ENCODE results near the gene IFI27.
"Not testable (repeated sequence)": the region's sequence is repeated elsewhere in the genome, so short reads cannot be mapped to it uniquely, and the experiment has no call there.

The IFI27 gene

DNA sequence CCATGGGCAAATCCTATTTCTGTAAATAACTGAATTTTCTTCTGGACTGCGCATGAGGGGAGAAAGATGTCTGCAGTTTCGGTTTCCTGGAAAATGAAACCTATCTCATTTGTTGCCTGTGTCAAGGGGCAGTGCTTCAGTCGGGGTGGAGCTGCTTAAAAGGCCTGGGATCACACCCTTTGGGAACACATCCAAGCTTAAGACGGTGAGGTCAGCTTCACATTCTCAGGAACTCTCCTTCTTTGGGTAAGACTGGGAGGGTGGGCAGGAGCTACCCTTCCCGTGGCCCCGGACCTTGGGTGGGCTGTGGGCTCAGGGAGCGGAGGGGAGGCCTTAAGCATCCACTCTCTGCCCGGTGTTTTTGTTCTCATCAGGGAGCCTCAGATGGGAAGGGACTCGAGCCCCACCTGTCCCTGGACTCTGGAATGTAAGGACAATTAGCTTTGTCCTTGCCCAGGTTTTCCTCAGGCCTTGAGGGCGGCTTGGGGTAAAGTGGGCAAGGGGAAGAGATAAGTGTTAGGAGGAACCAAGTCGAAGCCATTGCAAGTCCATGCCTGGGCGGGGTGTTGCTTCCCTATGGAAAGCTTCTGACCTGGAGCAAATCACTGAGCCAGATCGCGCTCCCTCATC is at the start of gene IFI27:
Gene IFI27, plus strand, starts transcription at position 185 of the 630 bp plus-strand sequence.
- no peak for DNase-seq (ENCODE audit: low read depth in 3 of 3, low spot score in 1 of 3)

DNA sequence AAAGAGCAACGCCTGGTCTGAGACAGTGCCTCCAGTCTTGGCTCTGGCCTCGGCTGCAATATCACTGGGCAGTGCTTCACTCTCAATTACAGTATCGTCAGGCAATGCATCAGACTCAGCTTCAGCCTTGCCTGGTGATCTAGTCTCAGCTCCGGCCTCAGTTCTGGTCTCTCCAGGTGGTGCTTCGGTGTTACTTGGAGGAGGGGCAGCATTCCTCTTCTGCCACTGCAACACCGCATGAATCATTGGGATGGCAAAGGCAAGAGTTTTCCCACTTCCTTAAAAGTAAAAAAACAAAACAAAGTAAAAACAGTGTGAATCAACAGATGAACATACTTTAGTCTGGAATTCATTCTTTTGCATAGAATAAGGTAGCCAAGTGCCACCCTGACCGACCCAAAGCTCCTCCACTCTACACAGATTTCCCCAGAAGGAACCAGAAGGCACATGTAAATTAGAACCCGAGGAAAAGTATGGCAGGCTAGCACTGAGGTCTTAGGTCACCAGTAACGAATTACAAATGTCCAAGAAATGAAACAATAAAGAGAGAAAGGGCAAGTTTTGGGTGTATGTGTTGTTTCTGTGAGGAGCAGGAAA is 48.1 kb upstream of the IFI27 start:
- no peak for DNase-seq (ENCODE audit: low read depth in 3 of 3, low spot score in 1 of 3)

DNA sequence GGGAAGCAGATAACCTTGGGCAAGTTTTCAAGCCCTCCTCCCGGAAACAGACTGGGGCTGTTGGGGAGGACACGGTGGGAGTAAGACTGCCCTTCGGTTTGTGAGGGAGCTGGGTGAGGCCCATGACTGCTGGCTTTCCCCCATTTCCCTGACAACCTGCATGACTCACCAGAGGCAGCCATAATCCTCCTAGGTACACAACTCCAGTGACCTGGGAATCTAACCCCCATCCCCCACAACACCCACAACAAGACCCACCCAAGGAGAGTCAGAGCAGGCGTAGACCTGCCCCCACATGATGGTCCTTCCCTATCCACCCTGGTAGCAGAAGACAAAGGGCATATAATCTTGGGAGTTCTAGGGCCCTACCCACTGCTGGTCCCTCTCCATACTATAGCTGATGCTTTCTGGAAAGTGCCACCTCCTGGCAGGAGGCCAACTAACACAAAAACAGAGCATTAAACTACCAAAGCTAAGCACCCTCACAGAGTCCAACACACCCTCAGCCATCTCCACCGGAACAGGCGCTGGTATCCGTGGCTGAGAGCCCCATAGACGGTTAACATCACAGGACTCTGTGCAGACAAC is 44.4 kb upstream of the IFI27 start:
- no peak for DNase-seq (ENCODE audit: low read depth in 3 of 3, low spot score in 1 of 3)

DNA sequence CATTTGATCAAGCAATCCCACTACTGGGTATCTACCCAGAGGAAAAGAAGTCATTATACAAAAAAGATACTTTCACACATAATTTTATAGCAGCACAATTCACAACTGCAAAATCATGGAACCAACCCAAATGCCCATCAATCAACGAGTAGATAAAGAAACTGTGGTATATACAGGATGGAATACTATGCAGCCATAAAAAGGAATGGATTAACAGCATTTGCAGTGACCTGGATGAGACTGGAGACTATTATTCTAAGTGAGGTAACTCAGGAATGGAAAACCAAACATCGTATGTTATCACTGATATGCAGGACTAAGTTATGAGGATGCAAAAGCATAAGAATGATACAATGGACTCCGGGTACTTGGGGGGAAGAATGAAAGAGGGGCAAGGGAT is 38.5 kb upstream of the IFI27 start:
- DNase-seq (ENCODE audit: low read depth in 3 of 3, low spot score in 1 of 3): not testable (repeated sequence)

DNA sequence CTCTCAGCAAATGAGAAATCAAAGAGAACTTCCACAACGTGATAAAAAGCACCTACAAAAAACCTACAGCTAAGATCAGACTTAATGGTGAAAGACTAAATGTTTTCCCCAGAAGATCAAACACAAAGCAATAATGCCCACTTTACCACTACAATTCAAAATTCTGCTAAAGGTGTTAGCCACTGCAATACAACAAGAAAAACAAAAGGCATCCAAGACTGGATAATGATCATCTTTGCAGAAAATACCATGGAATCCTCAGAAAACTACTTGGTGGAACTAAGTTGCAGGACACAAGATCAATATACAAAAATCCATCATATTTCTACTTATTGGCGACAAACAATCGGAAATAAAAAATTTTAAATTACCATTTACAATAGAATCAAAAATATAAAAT is 36.0 kb upstream of the IFI27 start:
- no peak for DNase-seq (ENCODE audit: low read depth in 3 of 3, low spot score in 1 of 3)

DNA sequence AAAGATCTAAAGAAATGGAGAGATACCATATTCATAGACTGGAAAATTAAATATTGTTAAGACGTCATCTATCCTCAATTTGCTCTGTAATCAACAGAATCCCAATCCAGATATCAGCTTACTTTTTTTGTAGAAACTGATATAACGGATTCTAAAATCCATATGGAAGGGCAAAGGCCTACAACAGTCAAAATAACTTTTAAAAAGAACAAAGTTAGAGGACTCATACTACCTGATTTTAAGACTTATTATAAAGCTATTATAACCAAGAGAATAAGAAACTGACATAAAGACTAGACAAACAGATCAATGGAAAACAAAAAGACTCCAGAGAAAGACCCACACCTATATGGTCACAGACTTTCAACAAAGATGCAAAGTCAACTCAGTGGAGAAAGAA is 35.5 kb upstream of the IFI27 start:
- DNase-seq (ENCODE audit: low read depth in 3 of 3, low spot score in 1 of 3): no peak

DNA sequence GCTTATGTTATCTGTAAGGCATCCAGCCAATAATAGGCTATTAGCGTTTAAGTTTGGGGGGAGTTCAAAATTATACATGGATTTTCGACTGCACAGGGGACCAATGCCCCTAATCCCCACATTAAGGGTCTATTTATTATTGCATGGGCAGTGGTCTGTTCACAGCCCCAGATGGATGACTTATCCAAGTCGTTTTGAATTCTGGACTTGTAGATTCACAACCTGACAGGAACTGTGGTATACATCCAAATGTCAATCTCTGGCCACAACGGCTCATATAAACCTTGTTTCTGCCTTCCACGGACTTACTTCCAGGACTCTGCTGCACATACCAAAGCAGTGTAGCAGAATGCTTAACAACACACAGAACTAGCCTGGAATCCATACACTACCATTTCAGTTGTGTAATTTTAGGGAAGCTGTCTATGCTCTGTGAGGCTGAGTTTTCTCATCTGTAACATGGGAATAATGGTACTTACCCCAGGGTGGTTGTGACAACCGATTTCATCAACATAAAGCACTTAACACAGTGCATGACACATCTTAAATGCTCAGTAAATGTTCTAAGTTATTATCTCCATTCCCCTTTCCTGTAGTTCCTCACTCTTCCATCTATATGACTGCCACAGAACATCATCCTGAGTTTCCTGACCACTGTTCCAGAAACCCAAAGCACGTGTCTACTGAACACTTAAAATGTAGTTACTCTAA is 33.3 kb upstream of the IFI27 start:
- DNase-seq (ENCODE audit: low read depth in 3 of 3, low spot score in 1 of 3): no peak

DNA sequence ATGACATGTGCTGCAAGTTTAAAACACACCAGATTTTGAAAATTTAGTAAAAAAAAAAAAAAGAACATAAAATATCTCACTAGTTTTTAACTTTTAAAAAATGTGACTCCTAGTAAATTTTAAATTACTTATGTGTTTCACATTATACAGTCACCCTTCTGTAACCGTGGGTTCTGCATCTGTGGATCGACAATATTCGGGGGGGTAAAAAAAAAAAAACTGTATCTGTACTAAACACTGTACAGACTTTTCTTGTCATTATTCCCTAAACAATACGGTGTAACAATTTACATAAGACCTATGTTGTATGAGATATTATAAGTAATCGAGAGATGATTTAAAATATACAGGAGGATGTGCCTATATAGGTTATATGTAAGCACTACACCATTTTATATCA is 32.7 kb upstream of the IFI27 start:
- no peak for DNase-seq (ENCODE audit: low read depth in 3 of 3, low spot score in 1 of 3)

DNA sequence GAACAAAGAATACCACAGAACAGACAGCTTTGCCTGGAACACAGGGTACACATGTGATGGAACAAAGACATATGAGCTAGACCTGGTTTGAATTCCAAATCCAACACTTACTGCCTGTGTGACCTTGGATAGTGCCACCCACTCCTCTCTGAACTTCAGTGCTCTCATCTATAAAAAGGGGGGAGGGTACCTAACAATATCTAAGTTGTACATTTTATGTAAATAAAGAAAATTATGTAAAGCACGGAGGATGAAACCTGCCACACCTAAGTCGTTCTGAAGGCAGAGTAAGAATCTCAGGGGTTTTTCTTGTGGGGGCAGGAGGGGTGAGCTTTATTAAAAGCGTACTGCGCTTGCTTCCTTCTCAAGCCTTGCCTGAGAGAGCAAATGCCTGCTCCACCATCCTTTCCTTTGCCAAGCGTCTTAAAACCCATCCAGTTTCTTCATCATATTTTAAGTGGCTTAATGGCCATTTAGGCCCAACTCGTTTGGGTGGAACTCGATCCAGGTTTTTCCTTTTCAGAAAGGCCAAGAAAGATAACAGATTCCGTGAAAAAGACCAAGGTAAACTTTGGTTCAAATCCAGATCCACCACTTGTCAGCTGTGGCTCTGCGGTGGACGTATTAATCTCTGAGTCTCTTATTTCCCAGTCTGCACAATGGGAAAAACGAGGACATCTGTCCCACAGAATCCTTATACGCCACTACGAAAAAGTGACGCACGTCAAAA is 30.5 kb upstream of the IFI27 start:
- no peak for DNase-seq (ENCODE audit: low read depth in 3 of 3, low spot score in 1 of 3)

DNA sequence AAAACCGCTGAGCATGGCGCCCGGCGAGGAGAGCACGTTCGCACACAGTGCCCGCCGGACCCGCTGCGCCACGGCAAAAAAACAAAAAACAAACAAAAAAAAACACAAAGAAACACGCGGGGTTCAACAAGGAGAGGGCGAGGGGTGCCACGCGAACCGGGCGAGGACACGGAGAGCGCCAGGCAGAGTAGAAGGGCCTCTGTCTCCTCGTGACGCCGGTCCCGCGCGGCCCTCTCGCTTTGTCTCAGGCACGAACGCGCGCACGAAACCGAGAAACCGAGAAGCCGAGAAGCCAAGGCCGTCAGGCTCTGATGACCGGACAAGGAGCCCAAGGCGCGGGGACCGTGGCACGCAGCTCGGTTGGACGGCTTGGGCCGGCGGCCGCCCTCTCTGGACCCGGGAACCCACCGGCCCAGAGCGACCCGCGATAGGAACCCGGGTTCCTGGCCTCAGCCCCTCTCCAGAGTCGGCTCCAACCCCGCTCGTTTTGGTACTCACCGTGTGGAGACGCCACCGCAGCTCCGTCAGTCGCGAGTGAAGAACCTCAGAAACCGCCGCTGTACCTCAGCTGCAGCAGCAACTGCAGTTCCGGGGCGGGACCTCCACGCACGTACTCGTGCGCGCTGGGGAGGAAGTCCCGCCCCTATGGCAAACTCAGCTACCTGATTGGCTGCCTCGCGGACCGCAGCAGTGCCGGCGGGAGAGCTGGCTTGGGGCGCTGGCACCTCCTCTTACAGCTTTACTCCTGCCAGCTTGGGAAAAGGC is 29.7 kb upstream of the IFI27 start, which contains the start of the genes DDX24 and IFI27L1:
Gene DDX24, minus strand, starts transcription at position 582 of the 765 bp plus-strand sequence. CDS start 1,460 bp downstream, outside the sequence.
Gene IFI27L1, plus strand, starts transcription at position 690 of the 765 bp plus-strand sequence. CDS start 15,628 bp downstream, outside the sequence.
- peak; percentile 91 to 93 (median 91) for DNase-seq (ENCODE audit: low read depth in 3 of 3, low spot score in 1 of 3)

DNA sequence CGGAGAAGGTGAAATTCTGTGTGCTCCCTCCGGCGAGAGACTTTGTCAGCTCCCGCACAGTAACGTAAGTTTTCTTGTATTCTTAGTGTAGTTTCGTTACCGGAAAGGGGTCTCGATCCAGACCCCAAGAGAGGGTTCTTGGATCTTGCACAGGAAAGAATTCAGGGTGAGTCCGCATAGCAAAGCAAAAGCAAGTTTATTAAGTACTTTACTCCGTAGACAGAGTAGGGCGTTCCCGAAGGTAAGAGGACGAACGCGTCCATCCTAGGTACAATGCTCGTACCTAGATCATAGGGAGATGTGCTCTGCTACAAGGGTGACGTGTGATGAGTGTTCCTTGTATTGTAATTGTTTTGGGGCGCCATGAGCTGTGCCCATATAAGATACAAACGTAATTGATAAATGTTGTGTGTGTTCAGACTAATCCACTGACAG is 29.1 kb upstream of the IFI27 start:
- no peak for DNase-seq (ENCODE audit: low read depth in 3 of 3, low spot score in 1 of 3)

DNA sequence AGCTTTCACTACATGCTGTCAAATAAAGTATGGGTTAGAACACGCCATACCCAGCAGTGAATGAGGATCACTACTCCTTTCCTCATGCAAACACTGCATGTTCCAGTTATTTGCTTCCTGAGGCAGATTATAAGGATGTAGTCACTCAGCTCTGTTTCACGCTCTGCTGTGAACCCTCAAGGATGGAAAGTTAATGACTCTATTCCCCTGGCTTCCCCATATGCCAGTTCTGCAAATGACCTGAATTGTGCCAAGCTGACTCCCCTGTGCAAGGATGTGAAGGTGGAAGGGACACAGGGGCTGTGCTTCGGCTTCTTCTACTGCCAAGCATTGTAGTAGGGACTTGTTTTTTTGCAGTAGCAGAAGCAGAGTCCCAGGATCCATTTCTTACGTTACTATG is 22.6 kb upstream of the IFI27 start:
- DNase-seq (ENCODE audit: low read depth in 3 of 3, low spot score in 1 of 3): no peak

DNA sequence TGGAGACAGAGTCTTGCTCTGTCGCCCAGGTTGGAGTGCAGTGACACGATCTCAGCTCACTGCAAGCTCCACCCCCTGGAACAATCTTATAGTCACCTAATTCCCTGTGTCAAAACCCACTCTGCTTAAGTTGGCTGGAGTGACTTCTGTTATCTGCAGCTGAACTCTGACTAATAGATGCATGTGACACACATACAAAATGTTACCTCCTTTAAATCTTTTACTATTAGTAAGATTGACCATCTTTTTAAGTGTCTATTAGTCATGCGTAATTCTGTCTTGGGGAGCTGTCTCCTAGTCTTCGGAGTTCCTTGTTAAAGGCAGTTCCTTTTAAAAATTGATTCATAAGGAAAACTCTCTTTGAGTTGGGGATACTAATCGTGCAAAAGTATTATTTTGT is 22.0 kb upstream of the IFI27 start:
- DNase-seq (ENCODE audit: low read depth in 3 of 3, low spot score in 1 of 3): no peak

DNA sequence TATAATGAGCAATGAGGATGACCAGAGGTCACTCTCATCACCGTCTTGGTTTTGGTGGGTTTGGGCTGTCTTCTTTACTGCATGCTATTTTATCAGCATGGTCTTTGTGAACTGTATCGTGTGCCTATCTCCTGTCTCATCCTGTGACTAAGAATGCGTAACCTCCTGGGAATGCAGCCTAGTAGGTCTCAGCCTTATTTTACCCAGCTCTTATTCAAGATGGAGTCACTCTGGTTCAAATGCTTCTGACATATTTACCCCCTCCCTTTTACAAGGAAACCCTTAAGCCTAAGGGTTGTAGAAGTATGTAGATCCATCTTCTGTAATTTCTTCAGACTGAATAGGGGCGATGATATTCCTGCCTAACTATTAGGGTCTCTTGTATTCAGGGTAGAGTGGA is 21.1 kb upstream of the IFI27 start:
- no peak for DNase-seq (ENCODE audit: low read depth in 3 of 3, low spot score in 1 of 3)

DNA sequence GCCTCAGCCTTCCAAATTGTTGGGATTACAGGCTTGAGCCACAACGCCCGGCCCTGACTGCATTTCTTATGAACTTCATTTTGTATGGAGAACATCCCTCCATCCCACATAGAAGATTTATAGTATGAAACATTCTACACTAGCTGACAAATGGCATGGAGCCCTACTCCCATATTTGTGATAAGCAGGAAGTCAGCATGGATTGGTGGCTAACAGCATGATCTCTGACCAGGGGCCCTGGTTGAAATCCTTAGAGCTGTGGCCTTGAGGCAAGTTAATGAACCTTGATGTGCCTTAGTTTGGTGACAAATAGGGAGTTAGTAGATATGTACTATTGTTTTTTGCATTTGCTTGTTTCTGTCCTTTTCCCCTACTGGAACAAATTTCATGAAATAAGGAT is 17.1 kb upstream of the IFI27 start:
- DNase-seq (ENCODE audit: low read depth in 3 of 3, low spot score in 1 of 3): no peak

DNA sequence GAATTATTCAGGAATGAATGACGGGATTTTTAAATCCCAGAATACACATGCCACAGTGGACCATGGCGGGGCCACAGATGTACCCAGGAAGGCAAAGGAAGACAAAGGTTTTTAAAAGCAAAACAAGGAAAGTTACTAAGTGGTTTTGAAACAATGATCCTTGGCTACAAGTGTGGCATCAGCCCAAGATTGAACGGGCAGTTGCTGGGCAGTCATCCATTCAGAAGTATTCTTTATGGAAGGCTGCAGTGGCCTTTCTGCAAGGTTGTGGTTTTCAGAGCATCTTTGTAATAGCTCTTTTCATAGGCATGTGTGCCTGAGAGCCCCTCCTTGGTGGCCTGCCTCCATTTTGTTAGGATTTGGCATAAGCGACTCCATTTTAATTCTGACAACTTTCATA is 13.4 kb upstream of the IFI27 start:
- no peak for DNase-seq (ENCODE audit: low read depth in 3 of 3, low spot score in 1 of 3)

DNA sequence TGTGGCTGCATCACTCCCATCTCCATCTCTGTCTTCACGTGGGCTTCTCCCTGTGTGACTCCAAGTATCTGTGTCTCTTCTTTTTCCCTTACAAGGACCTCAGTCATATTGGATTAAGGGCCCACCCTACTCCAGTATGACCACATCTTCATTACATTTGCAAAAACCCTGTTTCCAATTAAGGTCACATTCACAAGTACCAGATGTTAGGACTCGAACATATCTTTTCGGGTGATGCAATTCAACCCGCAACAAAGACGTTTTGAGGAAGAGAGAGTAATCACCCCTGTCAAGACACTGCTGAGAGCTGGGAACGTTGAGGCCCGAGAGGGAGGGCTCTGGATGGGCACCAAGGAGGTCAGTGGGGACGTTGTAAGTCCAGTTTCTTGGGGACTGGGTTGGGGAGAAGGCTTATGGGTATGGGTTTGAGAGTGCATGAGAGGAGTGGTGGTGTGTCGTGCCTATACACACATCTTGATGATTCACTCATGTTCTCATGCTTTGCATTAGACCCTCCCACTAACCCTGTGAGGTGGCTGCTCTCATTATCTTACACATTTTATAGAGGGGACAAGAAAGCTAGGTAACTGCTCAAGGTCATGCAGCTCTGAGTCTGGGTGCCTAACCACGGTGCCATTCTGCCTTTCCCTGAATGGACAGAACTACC is 12.1 kb upstream of the IFI27 start:
- no peak for DNase-seq (ENCODE audit: low read depth in 3 of 3, low spot score in 1 of 3)

DNA sequence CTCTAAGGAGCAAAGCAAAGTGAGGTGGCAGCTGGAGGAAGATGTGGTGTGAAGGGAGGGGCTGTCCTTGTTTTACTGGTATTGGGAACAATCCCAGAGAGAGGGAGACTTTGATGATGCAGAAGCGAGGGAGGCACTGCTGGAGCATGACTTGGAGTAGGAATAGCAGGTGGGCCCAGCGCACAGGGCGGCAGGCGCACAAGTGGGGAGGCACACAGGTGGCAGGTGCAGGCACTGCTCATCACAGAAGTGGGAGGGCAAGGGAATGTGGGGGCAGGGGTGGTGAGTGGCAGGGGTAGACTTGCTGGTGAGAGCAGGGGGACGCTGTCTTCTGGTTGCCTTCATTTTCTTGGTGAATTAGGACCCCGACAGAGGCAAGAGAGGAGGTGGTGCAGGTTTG is 11.5 kb upstream of the IFI27 start:
- DNase-seq (ENCODE audit: low read depth in 3 of 3, low spot score in 1 of 3): no peak

DNA sequence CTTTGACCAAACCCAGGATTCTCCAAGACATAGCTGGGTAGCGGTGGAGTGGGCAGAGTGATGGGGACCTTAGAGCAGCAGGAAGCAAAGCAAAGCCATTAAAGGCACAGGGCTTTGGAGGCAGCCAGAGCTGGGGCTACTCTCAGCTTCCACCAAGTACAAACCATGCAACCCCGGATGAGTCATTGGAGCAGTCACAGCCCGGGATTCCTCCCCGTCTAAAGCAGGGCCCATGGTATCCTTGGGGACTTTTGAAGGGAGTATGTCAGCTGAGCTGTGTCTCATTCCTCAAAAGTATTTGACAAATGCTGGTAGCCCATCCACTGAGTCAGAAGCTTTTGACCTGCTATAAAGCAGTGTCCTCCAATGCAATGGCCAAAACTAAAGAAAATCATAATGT is 9.7 kb upstream of the IFI27 start:
- no peak for DNase-seq (ENCODE audit: low read depth in 3 of 3, low spot score in 1 of 3)

DNA sequence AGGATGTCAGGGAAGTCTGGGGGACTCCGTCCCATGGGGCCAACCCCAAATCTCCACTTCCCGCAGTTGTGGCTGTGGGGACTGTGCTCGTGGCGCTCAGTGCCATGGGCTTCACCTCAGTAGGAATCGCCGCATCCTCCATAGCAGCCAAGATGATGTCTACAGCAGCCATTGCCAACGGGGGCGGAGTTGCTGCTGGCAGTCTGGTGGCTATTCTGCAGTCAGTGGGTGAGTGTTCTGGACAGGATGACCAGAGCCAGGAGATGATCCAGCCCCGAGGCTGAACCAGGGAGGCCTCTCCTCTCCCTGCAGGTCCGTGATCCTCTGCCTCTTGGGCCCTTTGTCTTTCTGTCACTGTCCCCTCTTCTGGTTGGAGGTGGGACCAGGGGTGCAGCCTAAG is 8.8 kb upstream of the IFI27 start:
- DNase-seq (ENCODE audit: low read depth in 3 of 3, low spot score in 1 of 3): no peak

Measured in stimulated activated CD4-positive, alpha-beta T cell treated with anti-CD3 and anti-CD28 coated beads, TNF-alpha, amount 100 ng/mL, for 1 hour (primary cell).